Activated naive CD4-positive, alpha-beta T cell treated with anti-CD3 and anti-CD28 coated beads, Interleukin-2, amount 50 U/mL, for 24 hours (primary cell): ENCODE results near the gene TENT5C.

Source experiments
- H3K27ac Mint-ChIP-seq: one replicate; pipeline ENCODE4 v1.8.0; 2021; ENCODE audit warnings: mild to moderate bottlenecking, mixed read lengths
- H3K27me3 Mint-ChIP-seq: one replicate; pipeline ENCODE4 v1.8.0; 2021; ENCODE audit warnings: mixed read lengths
- H3K36me3 Mint-ChIP-seq: one replicate; pipeline ENCODE4 v1.8.0; 2021; ENCODE audit warnings: mixed read lengths
- H3K4me1 Mint-ChIP-seq: one replicate; pipeline ENCODE4 v1.8.0; 2021; ENCODE audit warnings: mixed read lengths
- H3K4me3 Mint-ChIP-seq: one replicate; pipeline ENCODE4 v1.8.0; 2021; ENCODE audit warnings: mild to moderate bottlenecking, mixed read lengths
- H3K9me3 Mint-ChIP-seq: one replicate; pipeline ENCODE4 v1.8.0; 2021; ENCODE audit warnings: mixed read lengths

TENT5C gene

DNA sequence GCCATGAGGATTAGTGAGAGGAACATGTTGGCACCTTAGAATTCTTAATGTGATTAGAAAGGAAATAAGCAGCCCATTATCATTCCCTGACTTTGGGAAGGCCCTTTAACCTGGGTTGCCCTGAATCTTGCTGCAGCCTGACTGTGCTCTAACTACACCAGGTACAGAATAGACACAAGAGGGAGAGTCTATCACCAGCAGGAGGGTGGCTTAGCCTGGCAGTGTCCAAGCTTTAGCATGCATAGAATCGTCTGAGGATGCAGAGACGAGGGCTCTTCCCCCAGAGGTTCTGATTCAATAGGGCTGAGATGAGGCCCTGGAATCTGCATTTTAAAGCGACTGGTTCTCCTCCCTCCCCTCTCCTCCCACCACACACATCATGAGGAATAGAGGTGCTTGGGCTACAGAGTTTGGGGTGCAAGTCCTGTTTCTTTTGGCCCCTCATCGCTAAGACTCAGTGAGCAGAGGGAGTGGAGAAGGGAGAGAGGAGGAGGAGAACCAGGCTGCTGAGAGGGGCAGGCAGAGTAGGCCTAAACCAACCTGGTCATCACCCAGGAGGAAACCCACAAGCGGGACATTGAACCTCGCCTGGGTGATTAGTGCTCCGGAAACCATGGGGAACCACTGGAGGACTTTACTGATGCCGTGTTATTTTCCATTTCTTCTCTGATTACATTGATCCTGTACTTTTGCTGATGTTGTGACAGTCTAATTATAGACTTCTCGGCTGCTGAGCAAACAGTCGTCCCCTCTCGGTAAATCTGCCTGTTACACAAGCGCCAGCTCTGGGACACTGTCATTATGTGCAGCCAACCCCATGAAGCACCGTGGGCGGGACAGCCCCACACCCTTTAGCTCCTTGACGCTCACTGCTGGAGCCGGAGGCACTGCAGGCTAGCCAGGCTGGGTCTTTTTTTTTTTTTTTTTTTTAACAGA lies 6.3 kb upstream of the TENT5C start:
- H3K27me3 Mint-ChIP-seq, result peaks cover 2% of the 10 kb centered on the region
- H3K36me3 Mint-ChIP-seq, result no peaks in the 10 kb centered on the region
- no peak overlapping the region for H3K4me3 Mint-ChIP-seq
- H3K4me1 Mint-ChIP-seq, result peaks cover 2% of the 10 kb centered on the region
- H3K27ac Mint-ChIP-seq, result no peak overlapping the region
- H3K9me3 Mint-ChIP-seq, result no peaks in the 10 kb centered on the region

DNA sequence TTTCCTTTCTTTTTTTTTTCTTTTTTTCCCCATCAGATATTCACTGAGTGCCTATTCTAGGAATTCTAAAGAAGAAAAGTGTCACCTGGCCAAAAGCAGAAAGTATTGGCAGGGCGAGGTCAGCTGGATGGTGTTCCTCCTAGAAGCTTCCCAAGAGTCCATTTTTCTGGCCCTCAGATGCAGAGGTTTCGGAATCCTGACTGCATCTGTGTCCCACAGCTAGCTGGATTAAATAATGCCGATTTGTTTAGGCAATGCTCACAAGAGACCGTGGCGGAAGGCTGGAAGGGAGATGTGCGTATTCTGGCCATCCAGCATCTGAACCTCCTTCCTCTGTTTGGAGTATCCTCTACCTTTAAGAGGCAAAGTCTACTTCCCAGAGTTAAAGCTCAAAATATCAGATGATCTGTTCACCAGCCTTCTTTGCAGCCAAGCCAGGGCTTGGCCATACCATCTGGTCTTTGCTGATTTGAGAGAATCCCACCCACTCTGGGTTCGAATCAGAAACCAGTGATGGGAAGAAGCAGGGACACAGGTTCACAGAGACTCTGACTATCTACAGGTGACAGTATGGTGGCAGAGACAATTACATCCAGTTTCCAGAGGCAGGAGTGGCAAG lies 5.4 kb upstream of the TENT5C start:
- Mint-ChIP-seq H3K4me3 (no peak overlapping the region), H3K36me3 (no peaks in the 10 kb centered on the region), H3K9me3 (no peaks in the 10 kb centered on the region), H3K27me3 (peaks cover 2% of the 10 kb centered on the region), H3K27ac (no peak overlapping the region), H3K4me1 (peaks cover 11% of the 10 kb centered on the region)

DNA sequence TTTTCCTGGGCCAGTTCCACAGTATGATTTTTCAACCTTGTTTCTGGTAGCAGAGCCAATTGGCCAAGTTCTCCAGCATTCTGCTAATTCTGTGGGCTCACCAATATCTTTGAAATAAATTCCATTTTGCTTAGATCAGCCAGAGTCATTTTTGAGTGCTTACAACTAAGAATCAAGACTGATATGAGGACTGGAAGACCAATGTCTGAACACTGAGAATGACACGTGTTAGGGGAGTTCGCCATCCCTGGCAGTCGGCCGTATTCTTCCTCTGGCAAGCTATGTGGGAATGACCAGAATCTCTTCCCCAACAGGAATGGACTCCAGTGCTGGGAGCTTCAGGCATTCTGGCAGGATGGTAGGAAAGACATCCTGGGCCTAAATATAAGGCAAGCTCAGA lies 4.9 kb upstream of the TENT5C start:
- peaks cover 2% of the 10 kb centered on the region for H3K27me3 Mint-ChIP-seq
- no peaks in the 10 kb centered on the region for H3K36me3 Mint-ChIP-seq
- no peak overlapping the region for H3K27ac Mint-ChIP-seq
- no peak overlapping the region for H3K4me3 Mint-ChIP-seq
- no peaks in the 10 kb centered on the region for H3K9me3 Mint-ChIP-seq
- H3K4me1 Mint-ChIP-seq, result peaks cover 13% of the 10 kb centered on the region

DNA sequence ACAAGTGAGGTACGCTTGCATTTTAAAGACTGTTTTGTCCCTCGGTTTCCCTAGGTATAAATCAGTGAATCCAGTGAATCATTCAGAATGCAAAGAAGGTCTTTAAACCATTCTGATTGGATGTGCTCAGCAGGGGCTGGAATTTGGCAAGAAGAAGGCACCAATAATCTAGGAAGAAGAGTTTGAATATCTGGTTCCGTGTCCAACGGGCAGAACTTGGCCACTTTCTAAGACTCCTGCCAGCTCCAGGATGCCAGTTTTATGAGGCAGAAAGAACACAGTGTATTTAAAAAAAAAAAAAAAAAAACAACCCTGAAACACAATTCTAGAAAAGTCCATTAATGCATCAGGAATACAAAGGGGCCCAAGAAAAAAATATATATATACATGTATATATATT lies 3.0 kb upstream of the TENT5C start:
- H3K36me3 Mint-ChIP-seq, result no peaks in the 10 kb centered on the region
- H3K4me3 Mint-ChIP-seq, result no peak overlapping the region
- H3K4me1 Mint-ChIP-seq, result peaks cover 26% of the 10 kb centered on the region
- H3K9me3 Mint-ChIP-seq, result no peaks in the 10 kb centered on the region
- H3K27ac Mint-ChIP-seq, result no peak overlapping the region
- no peaks in the 10 kb centered on the region for H3K27me3 Mint-ChIP-seq

DNA sequence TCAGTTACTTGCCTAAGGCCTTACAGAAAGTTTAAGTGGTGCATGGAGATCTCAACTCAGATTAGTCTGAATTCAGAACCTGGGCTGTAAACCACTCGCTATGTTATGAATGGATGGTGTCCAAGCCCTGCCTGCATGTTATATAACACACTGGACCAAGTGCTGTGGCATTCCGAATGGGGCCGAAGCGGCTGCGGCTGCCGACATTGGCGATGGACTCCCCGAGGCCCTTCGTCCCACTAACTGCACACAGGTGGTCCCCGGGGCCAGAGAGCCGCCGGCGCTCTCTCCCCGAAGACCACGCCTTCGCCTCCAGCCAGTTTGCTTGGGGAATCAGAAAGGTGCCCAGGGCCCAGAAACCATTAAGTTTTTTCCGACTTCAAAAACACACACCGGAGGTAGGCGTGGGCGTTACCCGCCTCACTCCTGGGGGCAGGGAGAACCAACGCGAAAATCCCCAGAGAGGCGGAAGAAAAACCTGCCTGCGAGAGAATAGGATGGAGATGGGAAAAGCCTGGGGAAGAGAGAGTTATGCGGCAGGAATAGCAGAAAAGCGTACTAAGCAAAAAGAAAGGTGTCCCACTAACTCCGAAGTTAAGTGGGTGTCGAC lies 579 bp upstream of the TENT5C start:
- H3K9me3 Mint-ChIP-seq, result no peaks in the 10 kb centered on the region
- peak overlapping the region; percentile 98 for H3K4me3 Mint-ChIP-seq
- peaks cover 6% of the 10 kb centered on the region for H3K36me3 Mint-ChIP-seq
- peaks cover 44% of the 10 kb centered on the region for H3K4me1 Mint-ChIP-seq
- peak overlapping the region; percentile 95 for H3K27ac Mint-ChIP-seq
- H3K27me3 Mint-ChIP-seq, result no peaks in the 10 kb centered on the region

DNA sequence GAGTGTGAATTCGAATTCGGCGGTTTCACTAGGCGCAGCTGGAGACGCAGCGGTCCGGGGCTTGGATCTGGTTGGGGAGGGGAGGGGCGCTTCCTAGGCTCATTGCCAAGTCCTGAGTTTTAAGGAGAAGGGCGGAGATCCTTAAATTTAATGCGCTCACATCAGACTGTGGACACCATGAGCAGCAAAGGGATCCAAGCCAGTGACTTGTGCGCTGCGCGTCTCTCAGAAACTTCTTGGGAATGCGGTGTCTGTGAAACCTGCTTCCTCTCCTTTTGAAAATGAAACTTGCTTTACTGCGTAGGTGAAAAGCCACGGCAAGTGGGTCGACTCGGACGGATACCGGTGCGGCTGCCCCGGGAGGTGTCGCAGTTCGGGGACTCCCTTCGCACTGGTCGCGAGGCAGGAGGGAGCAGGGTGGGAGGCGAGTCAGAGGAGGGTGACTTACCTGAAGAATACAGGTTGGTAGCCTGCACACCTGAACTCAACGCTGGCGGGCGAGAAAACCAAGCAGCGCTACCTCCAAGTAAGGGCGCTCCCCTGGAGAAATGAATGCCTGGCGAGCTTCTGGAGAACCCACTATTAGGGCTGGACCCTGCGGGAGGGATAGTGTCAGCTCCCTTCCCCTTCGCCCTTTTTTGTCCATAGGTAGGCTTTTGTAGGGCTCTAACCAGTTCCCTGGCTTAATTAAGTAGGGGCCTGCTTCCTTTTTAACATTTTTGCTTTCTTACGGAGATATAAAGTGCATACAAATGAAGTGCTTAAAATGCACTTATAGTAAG lies 992 bp downstream of the TENT5C start:
- peaks cover 10% of the 10 kb centered on the region for H3K36me3 Mint-ChIP-seq
- peaks cover 49% of the 10 kb centered on the region for H3K4me1 Mint-ChIP-seq

DNA sequence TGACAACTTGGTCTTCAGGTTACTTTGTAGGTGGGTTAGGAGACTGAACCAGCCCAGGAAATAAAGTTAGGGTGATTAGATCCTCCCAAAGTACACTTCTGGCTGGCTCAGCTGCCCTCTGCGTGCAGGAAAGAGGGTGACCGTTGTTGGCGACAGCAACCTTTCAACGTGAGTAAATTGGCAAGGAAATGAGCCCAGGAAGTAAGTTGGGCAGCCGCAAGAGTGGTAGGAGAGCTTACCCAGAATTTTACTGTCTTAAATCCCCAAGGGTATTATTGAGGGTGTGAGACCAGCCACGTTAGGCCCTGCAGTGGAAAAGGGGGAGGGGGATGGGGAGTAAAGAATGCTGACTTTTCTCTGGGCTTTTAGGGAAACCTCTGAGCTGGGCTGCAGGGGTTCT lies 1.6 kb downstream of the TENT5C start:
- H3K4me1 Mint-ChIP-seq, result peaks cover 51% of the 10 kb centered on the region
- no peaks in the 10 kb centered on the region for H3K9me3 Mint-ChIP-seq
- peaks cover 10% of the 10 kb centered on the region for H3K36me3 Mint-ChIP-seq
- H3K27me3 Mint-ChIP-seq, result no peaks in the 10 kb centered on the region
- peak overlapping the region; percentile 93 for H3K4me3 Mint-ChIP-seq
- no peak overlapping the region for H3K27ac Mint-ChIP-seq

More for the DNA sequence above, 992 bp downstream of the TENT5C start:
- Mint-ChIP-seq H3K27ac (peak overlapping the region; percentile 60), H3K27me3 (no peaks in the 10 kb centered on the region), H3K4me3 (peak overlapping the region; percentile 93), H3K9me3 (no peaks in the 10 kb centered on the region)

DNA sequence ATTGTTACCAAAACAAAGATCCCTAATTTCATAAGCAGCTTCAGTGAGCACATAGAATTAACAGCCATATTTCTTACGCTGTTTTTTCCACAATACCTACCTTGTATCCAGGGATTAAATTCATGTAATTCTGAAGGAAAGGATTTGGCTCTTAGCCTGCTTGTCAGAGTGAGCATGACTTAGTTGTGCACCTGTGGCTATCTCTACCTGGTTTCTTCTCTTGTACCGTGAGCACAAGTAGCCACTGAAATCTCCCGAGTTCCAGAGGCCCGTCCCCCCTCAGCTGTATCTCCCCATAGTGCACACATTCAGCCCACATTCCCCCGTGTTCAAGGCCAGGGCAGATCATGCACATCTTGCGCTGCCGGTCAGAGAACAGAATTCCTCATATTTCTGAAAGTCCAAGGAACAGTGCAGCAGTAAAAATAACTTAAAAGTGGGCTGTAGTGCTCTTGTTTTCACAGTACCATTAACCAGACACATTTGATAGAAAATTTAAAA lies 2.3 kb downstream of the TENT5C start:
- Mint-ChIP-seq H3K4me3 (no peak overlapping the region), H3K4me1 (peaks cover 58% of the 10 kb centered on the region), H3K9me3 (no peaks in the 10 kb centered on the region), H3K27me3 (no peaks in the 10 kb centered on the region), H3K36me3 (peaks cover 10% of the 10 kb centered on the region), H3K27ac (no peak overlapping the region)

DNA sequence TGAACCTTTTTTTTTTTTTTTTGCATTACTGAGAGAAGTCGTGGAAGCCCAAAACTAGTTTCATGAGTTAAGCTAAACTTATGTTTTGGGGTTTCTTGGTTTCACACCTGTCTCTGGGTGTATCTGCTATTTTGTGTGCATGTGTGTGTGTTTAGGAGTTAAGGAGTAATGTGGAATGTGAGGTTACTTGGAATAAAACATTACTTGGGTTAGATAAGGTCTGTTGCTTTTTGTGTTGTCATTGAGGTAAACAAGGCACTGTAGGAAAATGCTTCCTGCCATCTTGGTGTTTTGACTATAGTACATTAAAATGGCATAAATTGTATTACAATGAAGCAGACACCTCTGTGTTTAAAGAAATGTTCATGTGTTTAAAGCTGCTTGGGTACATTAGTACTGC lies 2.9 kb downstream of the TENT5C start:
- Mint-ChIP-seq H3K27me3 (no peaks in the 10 kb centered on the region), H3K36me3 (peaks cover 10% of the 10 kb centered on the region), H3K4me1 (peaks cover 64% of the 10 kb centered on the region), H3K27ac (no peak overlapping the region), H3K4me3 (peak overlapping the region; percentile 40), H3K9me3 (no peaks in the 10 kb centered on the region)

DNA sequence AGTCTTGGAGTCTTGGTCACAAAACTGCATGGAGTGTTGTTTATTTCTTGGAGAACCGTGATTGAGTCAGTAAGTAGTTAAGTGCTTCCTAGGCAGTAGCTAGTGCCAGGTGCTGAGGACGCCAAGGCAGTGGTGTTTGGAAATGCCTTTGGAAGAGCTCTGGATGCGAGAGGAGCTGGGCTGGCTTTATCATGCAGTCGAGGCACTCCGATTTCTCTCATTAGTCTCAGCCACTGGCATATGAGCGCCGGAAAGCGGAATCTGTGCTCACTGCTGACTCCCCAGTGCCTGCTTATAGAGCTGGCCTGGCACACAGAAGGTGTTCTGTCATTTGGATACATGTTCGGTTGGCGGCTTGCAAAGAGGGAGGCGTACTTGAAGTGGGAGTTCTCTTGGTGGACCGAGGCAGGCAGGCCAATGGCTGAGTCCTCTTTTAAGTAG lies 3.6 kb downstream of the TENT5C start:
- Mint-ChIP-seq H3K27me3 (no peaks in the 10 kb centered on the region), H3K4me3 (no peak overlapping the region), H3K27ac (no peak overlapping the region)

DNA sequence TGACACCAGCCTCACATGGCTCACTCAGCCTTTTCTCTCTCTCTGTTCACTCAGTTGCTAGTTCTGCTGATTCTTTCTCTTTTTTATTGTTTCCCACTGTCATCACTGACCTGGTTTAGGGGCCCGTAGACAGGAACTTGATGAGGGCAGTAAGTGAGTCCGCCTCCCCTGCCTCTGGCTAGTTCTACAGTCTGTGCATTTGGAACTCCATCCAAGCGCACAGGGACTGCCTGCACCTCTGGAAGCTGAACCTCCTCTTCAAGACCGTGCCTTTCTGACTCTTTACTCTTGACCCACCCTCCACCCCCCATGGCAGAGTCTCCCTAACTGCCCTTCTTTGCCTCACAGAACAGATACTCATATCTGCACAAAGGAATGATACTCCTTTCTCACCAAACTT lies 4.2 kb downstream of the TENT5C start:
- Mint-ChIP-seq H3K9me3 (no peaks in the 10 kb centered on the region), H3K27me3 (no peaks in the 10 kb centered on the region), H3K4me3 (no peak overlapping the region), H3K27ac (no peak overlapping the region), H3K36me3 (peaks cover 13% of the 10 kb centered on the region), H3K4me1 (peaks cover 70% of the 10 kb centered on the region)

More for the DNA sequence above, 3.6 kb downstream of the TENT5C start:
- peaks cover 10% of the 10 kb centered on the region for H3K36me3 Mint-ChIP-seq
- peaks cover 70% of the 10 kb centered on the region for H3K4me1 Mint-ChIP-seq
- no peaks in the 10 kb centered on the region for H3K9me3 Mint-ChIP-seq

DNA sequence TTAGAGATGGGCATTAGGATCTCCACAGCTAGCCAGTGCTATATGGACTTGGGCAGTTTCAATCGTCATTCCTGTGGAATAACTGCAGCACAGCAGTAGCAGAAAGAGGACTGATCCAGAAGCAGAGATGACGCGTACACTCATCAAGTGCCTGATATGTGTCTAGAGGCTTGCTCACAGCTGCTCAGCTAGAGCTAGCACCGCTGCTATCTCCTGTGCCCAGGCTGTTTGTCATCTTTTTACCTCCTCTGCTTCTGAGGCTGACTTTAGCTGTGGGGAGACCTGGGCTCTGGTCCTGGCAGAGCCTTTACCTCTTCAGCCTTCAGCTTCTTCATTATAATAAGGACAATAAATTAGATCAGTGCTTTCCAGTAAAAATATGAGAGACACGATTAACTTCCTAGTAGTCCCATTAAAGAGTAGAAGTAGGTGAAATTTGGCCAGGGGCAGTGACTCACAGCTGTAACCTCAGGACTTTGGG lies 5.3 kb downstream of the TENT5C start:
- no peaks in the 10 kb centered on the region for H3K27me3 Mint-ChIP-seq
- no peak overlapping the region for H3K27ac Mint-ChIP-seq
- no peaks in the 10 kb centered on the region for H3K9me3 Mint-ChIP-seq
- H3K4me3 Mint-ChIP-seq, result no peak overlapping the region
- H3K36me3 Mint-ChIP-seq, result peaks cover 16% of the 10 kb centered on the region
- peaks cover 74% of the 10 kb centered on the region for H3K4me1 Mint-ChIP-seq

DNA sequence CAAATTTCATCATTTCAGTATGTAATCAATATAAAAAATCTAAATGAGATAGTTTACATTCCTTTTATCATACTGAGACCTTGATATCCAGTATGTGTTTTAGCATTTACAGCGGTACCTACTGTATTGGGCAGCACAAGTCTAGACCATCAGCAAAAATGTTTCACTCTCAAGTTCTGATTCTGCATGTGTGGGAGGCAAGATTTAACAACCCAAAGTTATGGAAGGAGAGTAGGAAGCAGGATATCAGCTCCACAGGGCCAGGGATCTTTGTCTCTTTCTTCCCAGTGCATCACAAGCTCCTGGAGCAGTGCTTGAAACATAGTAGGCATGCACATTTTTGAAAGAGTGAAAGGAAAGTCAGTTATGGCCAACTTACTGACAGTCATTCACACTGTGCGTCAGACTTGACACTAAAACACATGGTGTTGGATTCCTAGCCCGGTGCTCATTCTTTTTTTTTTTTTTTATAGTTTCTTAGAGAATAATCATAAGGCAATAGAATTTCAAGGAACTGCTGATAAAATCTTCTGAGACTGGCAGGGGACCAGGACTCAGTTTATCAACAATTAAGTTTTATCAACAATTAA lies 6.1 kb downstream of the TENT5C start:
- Mint-ChIP-seq H3K27me3 (no peaks in the 10 kb centered on the region), H3K36me3 (peaks cover 19% of the 10 kb centered on the region), H3K4me1 (peaks cover 73% of the 10 kb centered on the region), H3K27ac (no peak overlapping the region), H3K4me3 (no peak overlapping the region), H3K9me3 (no peaks in the 10 kb centered on the region)

DNA sequence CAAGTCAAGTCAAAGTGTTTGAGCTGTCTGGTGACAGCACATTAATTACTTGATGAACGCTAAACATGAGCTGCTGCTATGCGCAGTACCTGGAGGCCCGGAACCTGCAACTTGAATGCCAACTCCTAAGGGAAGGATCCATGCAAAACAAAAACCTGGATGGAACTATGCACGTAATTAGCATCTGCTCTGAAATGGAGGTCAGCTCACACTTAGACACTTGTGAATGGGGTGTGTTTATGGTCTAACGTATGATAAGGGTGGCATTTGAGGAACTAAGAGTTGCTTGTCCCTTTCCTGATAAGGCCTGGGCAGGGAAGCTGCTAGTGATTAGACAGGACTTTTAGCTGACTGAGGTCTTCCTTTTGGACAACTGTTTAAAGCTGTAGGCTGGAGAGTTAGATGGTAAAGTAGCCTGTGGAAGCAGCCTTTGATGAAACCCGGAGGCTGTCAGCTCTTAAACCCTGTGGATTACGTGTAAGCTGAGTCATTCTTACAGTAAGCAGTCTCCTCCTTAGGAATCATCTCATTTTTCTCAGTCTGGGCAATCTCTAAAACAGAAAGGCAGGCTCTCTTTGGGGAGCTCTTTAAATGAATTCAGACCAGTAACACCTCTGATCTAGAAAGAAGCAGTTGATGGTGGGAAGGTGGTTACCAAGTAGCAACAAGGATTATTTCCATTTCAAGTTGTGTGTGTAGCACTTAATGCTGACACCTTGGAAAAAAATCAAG lies 6.8 kb downstream of the TENT5C start:
- H3K27me3 Mint-ChIP-seq, result no peaks in the 10 kb centered on the region
- H3K27ac Mint-ChIP-seq, result no peak overlapping the region
- H3K4me1 Mint-ChIP-seq, result peaks cover 66% of the 10 kb centered on the region
- no peak overlapping the region for H3K4me3 Mint-ChIP-seq
- H3K36me3 Mint-ChIP-seq, result peaks cover 20% of the 10 kb centered on the region
- no peaks in the 10 kb centered on the region for H3K9me3 Mint-ChIP-seq
